Measurements from ENCODE around the gene RAB44.

The RAB44 gene

DNA sequence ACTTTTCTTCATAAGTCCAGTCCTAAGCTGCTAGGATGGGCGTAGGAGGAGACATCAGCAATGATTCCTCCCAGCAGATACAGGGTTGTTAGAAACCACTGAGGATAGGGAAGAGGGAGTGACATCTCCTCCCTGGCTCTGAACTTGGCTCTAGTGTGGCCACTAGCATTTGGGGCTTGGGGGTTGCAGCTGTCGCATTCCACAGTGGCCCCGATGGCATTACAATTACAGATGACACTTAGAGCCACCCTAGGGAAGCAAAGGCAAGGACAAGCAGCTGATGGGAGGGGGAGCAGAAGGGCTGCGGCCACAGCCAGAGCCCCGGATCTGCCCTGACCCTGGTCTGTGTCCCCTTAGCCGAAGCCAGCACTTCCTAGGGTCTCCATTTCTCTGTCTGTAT lies 28.6 kb upstream of the RAB44 start:
- DNase-seq (ENCODE audit: low read depth, low spot score), result no peak

GRCh38 chr6:36670271-36670670 lies 27.4 kb upstream of the RAB44 start:
- DNase-seq (ENCODE audit: low read depth, low spot score), result no peak

DNA sequence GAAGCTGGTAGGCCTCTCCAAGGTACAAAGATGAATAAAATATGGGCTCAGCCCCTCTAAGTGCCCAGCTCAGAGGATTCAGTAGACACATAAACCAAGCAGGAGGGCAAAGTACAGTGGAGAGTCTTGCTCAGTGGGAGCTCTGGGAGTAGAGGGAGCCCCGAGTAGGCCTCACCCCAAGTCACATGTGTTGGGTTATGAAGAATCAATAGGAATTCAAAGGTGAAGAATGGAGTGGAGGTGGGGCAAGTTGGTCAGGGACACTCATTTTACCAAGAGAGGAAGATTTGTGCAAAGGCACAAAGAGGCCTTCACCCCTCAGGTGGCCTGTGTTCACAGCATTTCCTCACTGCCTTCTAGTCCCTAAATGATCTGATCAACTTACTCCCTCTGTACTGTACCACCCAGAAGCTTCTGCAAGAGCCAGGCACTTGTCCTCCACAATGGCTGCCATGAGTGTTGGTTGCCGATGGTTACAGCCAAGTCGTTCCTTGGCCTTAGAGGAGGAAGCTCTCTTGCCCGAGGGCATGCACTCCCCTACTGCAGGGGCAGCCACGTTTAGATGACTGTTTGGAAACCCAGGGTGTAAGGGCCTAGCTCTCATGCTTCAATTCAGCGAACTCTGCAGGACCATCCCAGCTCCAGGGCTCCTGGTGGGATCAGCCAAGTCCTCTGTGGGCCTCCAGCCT lies 25.8 kb upstream of the RAB44 start:
- no peak for DNase-seq (ENCODE audit: low read depth, low spot score)

DNA sequence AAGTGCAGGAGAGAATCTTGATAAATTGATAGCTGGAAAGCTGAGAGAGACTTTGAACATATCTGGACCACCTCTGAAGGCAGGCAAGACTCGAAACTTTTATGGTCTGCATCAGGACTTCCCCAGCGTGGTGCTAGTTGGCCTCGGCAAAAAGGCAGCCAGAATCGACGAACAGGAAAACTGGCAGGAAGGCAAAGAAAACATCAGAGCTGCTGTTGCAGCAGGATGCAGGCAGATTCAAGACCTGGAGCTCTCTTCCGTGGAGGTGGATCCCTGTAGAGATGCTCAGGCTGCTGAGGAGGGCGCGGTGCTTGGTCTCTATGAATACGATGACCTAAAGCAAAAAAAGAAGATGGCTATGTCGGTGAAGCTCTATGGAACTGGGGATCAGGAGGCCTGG lies 23.7 kb upstream of the RAB44 start:
- DNase-seq (ENCODE audit: low read depth, low spot score), result no peak

GRCh38 chr6:36674942-36675341 lies 22.7 kb upstream of the RAB44 start:
- no peak for DNase-seq (ENCODE audit: low read depth, low spot score)

- no peak for DNase-seq (ENCODE audit: low read depth, low spot score)
These were observed 21.2 kb upstream of the RAB44 start for GRCh38 chr6:36676141-36677058.

- DNase-seq (ENCODE audit: low read depth, low spot score), result no peak
These were observed 20.4 kb upstream of the RAB44 start for GRCh38 chr6:36677059-36677749.

GRCh38 chr6:36677753-36678487 lies 19.7 kb upstream of the RAB44 start:
- no peak for DNase-seq (ENCODE audit: low read depth, low spot score)

DNA sequence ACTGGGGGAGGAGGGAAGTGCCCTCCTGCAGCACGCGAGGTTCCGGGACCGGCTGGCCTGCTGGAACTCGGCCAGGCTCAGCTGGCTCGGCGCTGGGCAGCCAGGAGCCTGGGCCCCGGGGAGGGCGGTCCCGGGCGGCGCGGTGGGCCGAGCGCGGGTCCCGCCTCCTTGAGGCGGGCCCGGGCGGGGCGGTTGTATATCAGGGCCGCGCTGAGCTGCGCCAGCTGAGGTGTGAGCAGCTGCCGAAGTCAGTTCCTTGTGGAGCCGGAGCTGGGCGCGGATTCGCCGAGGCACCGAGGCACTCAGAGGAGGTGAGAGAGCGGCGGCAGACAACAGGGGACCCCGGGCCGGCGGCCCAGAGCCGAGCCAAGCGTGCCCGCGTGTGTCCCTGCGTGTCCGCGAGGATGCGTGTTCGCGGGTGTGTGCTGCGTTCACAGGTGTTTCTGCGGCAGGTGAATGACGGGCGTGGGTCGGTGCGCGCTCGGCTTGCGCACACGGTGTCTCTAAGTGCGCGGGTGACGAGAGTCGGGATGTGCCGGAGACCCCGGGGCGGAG lies 19.1 kb upstream of the RAB44 start, which contains the start of gene CDKN1A:
CDKN1A (plus strand) TSS at position 227 of the 555 bp plus-strand sequence. CDS start 5,388 bp downstream, outside the sequence.
- DNase-seq (ENCODE audit: low read depth, low spot score), result peak; percentile 51

DNA sequence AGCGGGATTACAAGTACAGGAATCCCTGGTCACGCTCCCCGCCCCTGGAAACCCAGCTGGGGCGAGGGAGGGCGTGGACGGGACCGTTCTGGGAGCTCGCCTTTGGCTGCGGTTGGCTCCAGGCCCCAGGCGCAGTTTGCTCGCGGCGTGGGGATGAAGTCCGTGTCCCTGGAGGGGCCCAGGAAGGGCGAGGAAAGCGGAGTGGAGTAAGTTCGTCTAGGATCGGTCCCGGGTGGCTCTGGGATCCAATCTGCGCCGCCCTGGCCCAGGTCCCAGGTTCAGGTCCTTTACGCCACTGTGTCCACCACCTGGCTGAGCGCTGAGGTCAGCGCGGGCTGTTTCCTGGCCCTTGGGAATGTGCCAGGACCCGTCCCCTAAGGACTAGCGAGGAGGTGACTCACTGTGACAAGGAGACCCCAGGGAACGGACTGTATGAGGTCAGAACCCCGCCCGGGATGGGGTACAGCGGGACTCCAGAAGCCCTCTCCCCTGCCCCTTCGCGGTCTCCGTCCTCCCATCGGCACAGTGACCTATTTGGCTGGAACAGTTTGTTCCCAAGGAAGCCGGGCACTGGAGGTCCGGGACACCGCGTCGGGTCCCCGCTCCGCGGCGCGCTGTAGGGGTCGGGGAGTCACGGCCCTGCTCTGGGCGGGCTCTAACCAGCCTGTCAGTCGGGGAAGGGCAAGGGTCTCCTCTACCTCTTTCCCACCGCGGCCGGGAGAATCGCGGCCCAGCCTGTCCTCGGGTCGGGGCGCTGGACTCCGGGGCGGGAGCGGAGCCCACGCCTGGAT lies 18.4 kb upstream of the RAB44 start:
- no peak for DNase-seq (ENCODE audit: low read depth, low spot score)

GRCh38 chr6:36682328-36683144 lies 15.1 kb upstream of the RAB44 start:
- DNase-seq (ENCODE audit: low read depth, low spot score), result no peak

DNA sequence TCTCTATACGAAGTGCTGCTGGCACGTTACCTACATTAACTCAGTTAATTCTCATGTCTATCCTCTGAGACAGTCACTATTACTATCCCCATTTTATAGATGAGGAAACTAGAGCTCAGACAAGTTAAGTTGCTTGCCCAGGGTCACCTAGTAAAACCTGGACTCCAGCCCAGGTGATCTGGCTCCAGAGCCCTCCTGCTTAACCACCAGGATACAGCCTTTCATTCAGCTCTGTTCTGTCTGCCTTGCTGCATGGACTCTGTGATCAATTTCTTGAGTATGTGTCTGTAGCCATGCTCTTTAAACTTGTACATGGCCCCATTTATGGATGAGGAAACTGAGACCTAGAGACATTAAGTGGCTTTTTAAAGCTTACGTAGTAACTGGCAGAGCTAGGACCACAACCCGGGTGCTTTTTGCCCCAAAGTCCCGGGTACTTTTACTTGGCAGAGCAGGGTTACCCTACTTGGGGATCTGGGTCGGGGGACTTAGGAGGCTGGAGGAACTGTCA lies 14.4 kb upstream of the RAB44 start:
- no peak for DNase-seq (ENCODE audit: low read depth, low spot score)

- no peak for DNase-seq (ENCODE audit: low read depth, low spot score)
These were observed 13.8 kb upstream of the RAB44 start for GRCh38 chr6:36683656-36684446.

DNA sequence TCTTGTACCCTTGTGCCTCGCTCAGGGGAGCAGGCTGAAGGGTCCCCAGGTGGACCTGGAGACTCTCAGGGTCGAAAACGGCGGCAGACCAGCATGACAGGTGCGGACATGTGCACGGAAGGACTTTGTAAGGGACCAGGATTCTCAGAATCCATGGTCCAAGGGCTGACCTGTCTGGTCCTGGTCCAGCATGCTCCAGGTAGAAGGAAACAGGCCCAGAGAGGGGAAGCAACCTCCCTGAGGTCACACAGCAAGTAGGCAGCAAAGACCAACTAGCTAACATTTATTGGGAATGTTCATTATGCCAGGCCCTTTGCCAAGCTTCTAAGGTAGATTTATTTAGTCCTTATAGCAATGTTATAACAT lies 13.2 kb upstream of the RAB44 start:
- no peak for DNase-seq (ENCODE audit: low read depth, low spot score)

- no peak for DNase-seq (ENCODE audit: low read depth, low spot score)
These were observed 12.3 kb upstream of the RAB44 start for GRCh38 chr6:36685166-36685924.

DNA sequence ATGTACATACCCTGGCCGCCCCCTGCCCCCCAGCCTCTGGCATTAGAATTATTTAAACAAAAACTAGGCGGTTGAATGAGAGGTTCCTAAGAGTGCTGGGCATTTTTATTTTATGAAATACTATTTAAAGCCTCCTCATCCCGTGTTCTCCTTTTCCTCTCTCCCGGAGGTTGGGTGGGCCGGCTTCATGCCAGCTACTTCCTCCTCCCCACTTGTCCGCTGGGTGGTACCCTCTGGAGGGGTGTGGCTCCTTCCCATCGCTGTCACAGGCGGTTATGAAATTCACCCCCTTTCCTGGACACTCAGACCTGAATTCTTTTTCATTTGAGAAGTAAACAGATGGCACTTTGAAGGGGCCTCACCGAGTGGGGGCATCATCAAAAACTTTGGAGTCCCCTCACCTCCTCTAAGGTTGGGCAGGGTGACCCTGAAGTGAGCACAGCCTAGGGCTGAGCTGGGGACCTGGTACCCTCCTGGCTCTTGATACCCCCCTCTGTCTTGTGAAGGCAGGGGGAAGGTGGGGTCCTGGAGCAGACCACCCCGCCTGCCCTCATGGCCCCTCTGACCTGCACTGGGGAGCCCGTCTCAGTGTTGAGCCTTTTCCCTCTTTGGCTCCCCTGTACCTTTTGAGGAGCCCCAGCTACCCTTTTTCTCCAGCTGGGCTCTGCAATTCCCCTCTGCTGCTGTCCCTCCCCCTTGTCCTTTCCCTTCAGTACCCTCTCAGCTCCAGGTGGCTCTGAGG lies 11.5 kb upstream of the RAB44 start:
- DNase-seq (ENCODE audit: low read depth, low spot score), result no peak
